HK-2 (cell line): ENCODE data around the gene HNRNPA0.
"Not testable (repeated sequence)": the region's sequence is repeated elsewhere in the genome, so short reads cannot be mapped to it uniquely, and the experiment has no call there.

Experiments used
- DNase-seq: peaks from one replicate; pipeline ENCODE4 v3.0.0-alpha.2; 2018; ENCODE audit not compliant: unreplicated experiment

Gene HNRNPA0

DNA sequence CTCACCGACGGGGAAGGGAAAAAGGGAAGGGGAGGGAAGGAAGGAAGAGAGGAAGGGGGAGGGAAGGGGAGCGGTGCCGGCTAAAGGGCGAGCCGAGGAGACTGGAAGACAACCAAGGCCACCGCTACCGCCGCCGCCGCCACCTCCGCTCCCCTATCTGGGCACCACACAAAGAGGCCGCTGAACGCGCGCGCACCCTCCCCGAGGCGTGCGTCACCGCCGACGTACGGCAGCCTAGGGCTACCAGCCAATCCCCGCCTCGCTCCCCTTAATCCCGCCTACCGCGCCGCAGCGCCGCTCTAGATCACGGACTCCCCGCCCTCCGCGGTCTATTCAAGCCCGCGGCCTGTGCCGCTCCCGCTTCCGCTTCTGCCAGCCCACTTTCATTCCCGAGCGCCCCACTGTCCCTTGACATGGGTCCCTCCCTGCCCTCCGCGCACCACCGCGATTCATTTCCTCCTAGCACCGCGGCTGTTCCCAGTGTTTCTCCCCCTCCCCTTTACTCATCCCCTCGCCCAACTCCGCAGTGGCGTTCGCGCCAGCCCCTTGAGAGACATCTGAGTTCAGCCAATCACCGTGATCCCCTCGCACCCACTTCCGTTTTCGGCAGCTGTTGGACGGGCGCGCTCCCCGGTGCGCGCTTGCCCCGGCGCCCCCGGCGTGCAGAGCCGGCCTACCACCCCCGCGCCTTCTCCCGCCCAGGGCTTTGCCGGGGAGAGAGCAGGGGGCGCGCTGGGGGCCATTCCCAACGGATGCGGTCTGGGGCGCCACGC, at the start of gene HNRNPA0:
HNRNPA0 (minus strand) TSS at position 176 of the 773 bp plus-strand sequence. CDS start 297 bp downstream, outside the sequence.
- DNase-seq: peak; percentile 91

DNA sequence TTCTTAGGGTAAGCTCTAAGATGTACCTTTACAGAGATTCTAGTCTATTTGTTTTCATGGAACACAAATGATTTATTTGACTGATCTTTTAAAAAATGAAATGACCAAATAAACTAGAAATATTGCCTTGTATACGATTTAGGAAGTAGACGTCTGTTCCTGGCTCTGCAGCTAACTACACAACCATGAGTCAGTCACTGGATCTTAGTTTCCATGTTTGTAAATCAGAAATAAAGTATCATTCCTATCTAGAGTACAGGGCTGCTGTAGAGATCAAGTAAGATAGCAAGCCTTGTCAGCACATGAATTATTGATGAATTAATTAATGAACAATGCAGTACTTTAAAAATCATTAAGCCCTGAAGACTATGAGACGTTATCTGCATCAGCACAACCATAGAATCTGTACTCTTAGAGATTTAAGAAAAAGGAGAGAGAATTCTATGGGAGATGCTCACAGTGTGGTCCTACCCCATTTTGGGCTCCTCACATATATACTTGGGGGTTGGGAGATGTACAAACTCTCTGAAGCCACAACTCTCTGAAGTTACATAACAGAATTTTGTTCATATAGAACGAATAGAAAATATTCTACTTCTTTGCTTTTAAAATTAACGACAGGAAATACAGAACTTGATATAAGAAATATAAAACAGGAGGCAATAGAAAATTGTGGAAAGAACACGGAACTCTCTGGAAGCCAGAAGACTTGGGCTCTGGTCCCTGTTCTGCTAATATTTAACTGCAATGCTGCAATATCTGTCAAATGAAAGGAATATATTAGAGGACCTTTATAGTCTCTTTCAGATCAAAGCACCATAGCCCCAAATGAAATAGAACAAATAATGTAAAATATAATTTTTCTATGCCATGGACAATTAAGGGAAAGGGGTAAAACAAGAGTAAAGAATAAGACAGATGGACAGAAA, 48.4 kb upstream of the HNRNPA0 start:
- DNase-seq: no peak

DNA sequence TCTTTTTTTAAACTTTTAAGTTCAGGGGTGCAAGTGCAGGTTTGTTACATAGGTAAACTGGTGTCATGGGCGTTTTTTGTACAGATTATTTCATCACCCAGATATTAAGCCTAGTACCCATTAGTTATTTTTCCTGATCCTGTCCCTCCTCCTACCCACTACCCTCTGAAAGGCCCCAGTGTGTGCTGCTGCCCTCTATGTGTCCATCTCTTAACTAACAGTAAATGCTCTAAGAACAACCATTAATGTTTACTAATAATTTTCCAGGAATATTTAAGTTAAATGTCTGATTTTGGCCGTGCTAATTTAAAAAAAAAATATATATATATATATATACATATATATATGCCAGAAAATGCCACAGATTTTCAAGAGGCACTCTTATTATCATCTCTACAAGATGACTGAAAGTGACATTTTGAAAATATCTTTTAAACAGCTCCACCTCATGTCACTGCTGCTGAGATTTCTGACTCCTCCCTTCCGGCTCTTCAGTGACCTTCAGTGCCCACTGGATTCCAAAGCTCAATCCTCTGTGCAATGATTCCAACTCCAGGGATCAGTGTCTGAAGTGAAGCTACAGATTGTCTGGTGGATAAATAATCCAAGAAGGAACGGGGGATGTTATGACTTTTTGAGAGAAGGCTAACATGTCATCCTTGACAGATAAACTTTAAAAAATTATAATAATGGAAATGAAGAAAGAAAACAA, 46.7 kb upstream of the HNRNPA0 start:
- DNase-seq: no peak

DNA sequence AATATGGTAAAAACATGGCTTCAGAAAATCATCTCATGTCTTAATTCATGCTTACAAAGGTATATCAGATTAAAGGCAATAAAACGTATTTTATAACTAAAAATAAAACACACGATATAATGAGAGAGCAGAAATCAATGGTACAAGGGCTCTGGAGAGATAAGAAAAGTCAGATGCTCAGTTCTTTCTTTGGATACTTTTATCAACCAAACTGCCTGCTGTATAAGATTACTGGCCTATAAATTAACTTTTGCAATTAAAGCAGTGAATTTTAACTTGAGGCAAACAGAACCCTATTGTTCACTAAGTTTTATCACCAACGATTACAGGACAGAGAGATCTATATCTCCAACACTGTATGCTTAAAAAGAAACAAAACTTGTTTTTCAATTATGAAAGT, 42.1 kb upstream of the HNRNPA0 start:
- no peak for DNase-seq

DNA sequence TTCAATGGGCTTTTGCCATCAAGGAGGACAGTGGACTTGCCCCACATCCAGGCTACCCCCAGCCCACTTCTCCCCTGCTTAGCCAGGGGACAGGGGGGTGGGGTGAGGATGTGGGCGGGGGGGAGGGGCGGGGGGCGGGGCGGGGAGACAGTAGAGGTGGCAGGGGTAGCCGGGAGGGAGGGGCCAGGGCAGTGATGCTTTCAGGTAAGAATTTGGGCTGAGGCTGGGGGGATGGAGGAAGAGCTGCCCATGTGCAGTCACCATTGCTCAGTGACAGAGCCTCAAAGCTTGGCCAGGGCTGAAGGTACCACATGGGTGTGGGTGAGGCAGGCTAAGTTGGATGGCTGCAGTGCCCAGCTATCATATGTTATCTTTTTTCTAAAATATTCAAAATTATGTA, 40.7 kb upstream of the HNRNPA0 start:
- no peak for DNase-seq

DNA sequence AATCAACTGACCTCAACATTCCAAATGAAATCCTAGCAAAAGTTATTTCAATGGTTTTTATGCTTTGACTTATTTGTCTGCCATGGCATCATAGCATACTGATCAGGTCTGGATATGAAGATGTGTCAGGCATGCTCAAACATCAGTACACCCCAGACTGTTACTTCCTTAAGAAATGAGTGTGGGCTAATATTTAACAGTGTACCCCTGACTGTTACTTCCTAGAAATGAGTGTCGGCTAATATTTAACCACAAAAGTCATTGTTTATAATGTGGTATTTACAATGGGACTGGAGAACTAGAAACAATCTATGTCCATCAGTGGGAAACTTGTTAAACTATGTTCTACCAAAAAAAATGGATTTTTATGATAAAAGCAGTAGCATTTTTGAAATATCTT, 38.1 kb upstream of the HNRNPA0 start:
- no peak for DNase-seq

DNA sequence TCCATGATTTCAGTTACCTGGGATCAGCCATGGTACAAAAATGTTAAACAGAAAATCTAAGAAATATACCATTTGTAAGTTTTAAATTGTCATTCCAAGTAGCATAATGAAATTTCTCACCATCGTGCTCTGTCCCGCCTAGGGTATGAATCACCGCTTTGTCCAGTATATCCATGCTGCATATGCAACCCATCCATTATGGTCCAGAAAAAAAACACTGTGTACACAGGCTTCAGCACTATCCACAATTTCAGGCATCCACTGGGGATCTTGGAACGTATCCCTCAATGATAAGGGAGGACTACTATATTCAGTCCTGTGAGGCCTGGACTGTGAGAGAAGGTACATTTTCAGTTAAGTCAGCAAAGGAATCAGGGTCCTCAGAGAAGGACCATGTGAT, 37.6 kb upstream of the HNRNPA0 start:
- no peak for DNase-seq

DNA sequence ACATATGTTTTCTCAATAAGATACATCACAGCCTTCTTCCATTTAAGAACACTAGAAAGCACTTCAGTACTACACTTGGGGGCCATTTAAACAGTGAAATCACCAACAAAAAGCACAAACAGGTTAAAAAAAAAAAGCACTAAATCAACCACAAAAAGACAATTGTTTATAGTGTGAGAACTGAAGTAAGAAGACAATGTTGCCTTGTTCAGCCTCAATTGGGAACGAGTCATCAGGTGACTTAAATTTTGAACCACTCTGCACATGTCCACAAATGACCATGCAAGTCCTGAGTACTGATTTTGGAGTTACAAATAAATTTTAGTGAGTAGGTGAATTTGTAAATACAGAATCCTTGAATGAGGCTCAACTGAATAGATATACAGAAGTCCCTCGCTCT, 37.2 kb upstream of the HNRNPA0 start:
- DNase-seq: no peak

DNA sequence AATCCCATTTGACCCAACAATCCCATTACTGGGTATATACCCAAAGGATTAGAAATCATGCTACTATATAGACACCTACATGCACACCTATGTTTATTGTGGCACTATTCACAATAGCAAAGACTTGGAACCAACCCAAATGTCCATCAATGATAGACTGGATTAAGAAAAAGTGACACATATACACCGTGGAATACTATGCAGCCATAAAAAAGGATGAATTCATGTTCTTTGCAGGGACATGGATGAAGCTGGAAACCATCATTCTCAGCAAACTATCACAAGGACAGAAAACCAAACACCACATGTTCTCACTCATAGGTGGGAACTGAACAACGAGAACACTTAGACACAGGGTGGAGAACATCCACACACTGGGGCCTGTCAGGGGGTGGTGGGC, 34.4 kb upstream of the HNRNPA0 start:
- not testable (repeated sequence) for DNase-seq

DNA sequence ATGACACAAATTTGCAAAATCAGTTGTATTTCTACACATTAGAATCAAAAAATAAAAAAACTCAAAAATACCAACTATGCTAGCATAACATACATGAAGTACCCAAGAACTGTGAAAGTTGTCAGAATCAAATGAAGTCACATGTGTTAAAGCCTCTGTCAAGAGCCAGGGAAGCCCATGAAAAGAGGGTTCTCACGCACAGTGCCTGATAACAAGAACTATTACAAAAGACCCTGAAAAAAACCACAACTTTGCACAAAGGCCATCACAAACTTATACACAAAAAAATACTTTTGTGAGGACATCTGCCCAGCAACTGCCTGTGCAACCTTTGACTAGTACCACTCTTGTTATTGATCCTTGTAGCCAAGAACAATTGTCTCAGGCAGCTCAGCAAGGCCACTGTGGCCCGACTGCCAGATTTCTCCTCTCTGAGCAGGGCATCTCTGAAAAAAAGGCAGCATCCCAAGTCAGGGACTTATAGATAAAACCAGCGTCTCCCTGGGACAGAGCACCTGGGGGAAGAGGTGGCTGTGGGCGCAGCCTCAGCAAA, 28.9 kb upstream of the HNRNPA0 start:
- no peak for DNase-seq

DNA sequence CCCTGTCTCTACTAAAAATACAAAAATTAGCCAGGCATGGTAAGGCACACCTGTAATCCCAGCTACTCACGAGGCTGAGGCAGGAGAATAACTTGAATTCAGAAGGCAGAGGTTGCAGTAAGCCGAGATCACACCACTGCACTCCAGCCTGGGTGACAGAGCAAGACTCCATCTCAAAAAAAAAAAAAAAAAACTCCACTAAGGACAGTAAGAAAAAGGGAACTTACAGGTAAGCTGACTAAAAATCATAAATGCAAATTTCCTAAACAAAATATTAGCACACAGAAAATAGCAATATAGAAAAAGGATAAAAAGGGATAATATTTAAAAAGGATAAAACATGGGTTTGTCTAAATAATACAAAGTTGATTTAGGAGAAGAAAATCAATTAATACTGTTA, 27.9 kb upstream of the HNRNPA0 start:
- DNase-seq: no peak

DNA sequence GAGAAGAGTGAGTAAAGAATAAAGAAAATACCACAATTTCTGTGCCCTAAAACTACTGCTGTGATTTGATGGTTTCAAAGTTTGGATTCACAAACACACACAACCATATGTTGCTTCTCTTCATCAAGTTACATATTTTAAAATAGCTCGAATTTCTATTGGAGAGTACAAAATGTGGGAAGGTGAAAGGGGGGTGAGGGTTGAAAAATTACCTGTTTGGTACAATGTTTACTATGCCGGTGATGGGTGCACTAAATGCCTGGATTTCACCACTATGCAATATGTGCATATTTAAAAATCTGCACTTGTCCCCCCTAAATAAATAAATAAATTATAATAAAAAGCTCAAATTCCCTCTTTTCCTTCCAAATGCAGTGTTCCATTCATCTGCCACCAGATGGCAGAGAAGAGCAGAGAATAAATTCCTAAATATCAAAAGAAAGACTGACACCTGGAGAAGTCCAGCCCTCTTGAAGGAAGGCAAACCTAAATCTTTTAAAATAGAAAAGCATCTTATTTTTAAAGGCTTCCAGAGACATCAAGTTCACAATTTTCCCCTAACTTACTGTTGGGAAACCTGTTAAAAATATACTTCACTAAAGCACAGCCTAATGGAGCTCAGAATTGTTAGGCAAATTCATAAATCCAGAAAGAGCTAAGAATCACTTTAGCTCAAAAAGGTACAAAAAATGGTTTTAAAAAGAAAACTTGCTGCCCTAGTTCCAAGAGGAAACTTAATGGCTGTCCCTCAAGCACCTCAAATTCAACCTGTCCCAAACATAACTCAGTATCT, 24.8 kb upstream of the HNRNPA0 start:
- no peak for DNase-seq

DNA sequence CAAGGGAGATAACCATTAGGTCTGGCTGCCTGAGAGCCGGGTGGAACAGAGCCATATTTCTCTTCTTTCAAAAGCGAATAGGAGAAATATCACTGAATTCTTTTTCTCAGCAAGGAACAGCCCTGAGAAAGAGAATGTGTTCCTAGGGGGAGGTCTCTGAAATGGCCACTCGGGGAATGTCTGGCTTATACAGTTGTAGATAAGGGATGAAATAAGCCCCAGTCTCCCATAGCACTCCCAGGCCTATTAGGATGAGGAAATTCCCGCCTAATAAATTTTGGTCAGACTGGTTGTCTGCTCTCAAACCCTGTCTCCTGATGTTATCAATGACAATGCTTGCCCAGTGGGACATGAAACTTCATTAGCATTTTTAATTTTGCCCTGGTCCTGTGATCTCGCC, 13.8 kb upstream of the HNRNPA0 start:
- DNase-seq: not testable (repeated sequence)

DNA sequence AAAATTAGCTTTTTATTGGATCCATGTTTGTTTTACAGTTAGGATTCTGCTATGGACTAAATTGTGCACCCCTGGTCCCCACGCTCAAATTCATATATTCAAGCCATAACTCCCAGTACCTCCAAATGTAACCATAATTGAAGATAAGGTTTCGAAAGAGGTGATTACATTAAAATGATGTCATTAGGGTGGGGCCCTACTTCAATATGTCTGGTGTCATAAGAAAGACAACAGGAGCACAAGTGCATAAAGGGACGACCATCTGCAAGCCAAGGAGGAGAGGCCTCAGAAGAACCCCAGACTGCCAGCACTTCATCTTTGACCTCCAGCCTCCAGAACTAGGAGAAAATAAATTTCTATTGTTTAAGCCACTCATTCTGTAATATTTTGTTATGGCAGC, 7.4 kb upstream of the HNRNPA0 start:
- no peak for DNase-seq

DNA sequence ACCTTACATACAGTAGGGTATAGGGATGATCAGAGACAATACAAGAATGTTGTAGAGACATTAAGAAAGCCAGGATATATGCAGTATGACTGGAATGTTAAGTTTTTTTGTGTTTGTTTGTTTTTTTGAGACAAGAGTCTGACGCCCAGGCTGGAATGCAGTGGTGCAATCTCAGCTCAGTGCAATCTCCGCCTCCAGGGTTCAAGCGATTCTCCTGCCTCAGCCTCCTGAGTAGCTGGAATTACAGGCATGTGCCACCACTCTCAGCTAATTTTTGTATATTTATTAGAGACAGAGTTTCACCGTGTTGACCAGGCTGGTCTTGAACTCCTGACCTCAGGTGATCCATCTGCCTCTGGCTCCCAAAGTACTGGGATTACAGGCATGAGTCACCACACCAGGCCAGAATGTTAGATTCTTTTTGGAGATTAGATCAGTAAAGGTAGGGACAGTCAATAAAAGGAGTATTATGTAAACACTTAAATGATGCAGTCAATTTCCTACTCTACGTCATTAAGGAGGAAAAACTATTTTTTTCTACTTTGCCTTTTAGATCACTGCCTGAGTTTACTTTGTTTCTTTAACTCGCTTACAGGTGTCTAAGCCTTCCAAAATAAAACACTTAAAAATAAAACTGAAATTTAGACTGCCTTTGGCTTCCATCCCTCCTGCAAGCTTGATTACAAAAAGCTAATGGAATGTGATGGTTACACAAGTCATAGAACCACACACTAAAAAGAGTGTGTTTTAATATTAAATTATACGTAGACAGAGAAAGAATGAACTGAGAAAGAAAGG, 6.8 kb upstream of the HNRNPA0 start:
- DNase-seq: no peak

DNA sequence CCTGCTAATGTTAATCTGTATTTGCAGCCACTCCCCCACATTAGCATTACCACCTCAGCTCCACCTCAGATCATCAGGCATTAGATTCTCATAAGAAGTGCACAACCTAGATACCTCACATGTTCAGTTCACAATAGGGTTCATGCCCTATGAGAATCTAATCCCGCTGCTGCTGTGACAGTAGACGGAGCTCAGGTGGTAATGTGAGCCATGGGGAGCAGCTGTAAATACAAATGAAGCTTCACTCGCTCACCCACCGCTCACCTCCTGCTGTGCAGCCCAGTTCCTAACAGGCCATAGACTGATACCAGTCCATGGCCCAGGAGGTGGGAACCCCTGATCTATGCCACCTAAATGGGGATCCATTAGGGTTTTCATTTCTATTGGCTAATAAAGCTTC, 6.1 kb upstream of the HNRNPA0 start:
- no peak for DNase-seq

DNA sequence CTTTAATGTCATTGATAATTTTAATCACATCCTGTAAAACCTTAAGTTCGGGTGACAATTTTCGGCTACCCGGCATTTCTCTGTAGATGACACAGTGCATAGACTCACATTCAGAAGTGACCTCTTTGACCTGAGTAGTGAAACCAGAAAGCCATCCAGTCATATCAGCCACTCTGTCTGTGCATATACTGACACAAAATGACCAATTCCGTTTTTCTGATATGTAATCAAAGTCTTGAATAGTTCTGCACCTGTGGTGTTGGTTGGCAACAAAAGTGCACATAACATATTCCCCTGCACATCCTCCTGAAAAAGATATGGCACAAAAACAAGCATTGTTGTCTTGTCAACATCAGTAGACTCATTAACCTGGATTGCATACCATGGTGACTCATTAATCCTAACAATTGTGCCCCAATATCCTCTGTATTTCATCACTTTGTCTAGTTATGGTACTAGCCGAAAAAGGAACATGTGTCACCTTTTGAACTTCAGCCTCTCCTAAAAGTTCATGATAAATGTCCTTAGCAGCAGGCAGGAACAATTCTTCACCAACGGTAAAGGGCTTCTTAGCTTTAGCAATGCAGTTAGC, 4.6 kb upstream of the HNRNPA0 start:
- no peak for DNase-seq

DNA sequence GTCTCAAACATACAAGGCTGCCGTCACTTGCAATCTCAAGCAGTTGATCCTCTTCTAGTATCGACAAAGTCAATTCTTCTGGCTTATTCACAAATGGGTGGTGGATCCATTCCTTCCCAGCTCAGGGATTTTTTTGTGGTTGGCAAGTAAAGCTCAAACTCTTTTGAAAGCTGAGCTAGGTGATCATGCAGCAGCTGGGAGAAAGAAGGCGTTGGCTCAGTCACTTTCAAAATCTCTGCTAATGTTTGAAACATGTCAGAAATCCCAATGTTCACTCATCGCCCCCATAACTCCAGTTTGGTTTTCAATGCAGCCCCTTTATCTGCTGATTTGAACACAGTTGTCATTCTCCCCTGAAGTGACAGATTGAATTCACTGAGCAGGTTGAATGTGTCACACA, 4.0 kb upstream of the HNRNPA0 start:
- DNase-seq: no peak

DNA sequence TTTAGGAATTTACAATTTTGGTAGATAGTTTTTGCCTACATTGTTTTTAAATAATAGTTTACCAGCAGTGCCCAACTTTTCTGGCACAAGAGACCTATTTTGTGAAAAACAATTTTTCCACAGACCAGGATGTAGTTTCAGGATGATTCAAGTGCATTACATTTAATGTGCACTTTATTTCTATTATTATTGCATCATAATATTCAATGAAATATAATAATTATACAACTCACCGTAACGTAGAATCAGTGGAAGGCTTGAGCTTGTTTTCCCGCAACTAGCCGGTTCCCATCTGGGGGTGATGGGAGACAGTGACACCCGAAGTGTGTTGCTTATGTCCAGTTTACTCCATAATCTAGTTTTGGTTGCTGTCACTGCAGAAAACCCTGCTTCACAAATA, 3.5 kb upstream of the HNRNPA0 start:
- DNase-seq: no peak
